DOHH2 (cell line): ENCODE results near the gene MDN1.

ENCODE experiments used
- EZH2phosphoT487 ChIP-seq: fragments of 200-600 bp; sonication (generic); IDR thresholded peaks from 2 replicates; pipeline ENCODE4 v1.6.1; 2017; ENCODE audit warnings: borderline replicate concordance, mild to moderate bottlenecking, antibody characterized with exemption, low read length, moderate library complexity, mixed read lengths
- TF ChIP-seq, protein P1 (sequence below): fragments of 200-600 bp; sonication (generic); IDR thresholded peaks from one replicate; pipeline ENCODE4 v1.5.1; 2014; ENCODE audit warnings: antibody characterized with exemption, mild to moderate bottlenecking, low read depth, low read length; ENCODE audit not compliant: poor library complexity, severe bottlenecking

DNA sequence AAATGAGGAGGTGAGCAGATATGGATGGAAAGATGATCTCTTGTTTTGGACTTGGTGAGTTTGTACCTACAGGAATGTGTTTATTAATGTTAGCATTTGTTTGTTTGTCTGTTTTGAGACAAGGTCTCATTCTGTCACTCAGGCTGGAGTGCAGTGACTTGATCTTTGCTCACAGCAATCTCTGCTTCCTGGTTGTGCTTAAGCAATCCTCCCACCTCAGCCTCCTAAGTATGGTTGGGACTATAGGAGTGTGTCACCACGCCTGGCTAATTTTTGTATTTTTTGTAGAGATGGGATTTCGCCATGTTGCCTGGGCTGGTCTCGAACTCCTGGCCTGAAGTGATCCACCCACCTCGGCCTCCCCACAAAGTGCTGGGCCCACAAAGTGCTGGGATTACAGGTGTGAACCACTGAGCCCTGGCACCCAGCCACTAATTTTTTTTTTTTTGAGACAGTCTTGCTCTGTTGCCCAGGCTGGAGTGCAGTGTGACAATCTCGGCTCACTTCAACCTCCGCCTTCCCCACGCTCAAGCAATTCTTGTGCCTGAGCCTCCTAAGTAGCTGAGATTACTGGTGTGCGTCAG lies 17.1 kb upstream of the MDN1 start:
- TF ChIP-seq, protein P1, sequence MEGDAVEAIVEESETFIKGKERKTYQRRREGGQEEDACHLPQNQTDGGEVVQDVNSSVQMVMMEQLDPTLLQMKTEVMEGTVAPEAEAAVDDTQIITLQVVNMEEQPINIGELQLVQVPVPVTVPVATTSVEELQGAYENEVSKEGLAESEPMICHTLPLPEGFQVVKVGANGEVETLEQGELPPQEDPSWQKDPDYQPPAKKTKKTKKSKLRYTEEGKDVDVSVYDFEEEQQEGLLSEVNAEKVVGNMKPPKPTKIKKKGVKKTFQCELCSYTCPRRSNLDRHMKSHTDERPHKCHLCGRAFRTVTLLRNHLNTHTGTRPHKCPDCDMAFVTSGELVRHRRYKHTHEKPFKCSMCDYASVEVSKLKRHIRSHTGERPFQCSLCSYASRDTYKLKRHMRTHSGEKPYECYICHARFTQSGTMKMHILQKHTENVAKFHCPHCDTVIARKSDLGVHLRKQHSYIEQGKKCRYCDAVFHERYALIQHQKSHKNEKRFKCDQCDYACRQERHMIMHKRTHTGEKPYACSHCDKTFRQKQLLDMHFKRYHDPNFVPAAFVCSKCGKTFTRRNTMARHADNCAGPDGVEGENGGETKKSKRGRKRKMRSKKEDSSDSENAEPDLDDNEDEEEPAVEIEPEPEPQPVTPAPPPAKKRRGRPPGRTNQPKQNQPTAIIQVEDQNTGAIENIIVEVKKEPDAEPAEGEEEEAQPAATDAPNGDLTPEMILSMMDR = no peak
- no peak for TF ChIP-seq EZH2phosphoT487
